Fibroblast of skin of scalp (primary cell): Measurements from ENCODE around the gene SDR9C7.
"Not testable (repeated sequence)": the region's sequence is repeated elsewhere in the genome, so short reads cannot be mapped to it uniquely, and the experiment has no call there.

ENCODE experiments used
- DNase-seq: peaks from one replicate; pipeline ENCODE4 v3.0.0-alpha.2; 2013

SDR9C7 gene

DNA sequence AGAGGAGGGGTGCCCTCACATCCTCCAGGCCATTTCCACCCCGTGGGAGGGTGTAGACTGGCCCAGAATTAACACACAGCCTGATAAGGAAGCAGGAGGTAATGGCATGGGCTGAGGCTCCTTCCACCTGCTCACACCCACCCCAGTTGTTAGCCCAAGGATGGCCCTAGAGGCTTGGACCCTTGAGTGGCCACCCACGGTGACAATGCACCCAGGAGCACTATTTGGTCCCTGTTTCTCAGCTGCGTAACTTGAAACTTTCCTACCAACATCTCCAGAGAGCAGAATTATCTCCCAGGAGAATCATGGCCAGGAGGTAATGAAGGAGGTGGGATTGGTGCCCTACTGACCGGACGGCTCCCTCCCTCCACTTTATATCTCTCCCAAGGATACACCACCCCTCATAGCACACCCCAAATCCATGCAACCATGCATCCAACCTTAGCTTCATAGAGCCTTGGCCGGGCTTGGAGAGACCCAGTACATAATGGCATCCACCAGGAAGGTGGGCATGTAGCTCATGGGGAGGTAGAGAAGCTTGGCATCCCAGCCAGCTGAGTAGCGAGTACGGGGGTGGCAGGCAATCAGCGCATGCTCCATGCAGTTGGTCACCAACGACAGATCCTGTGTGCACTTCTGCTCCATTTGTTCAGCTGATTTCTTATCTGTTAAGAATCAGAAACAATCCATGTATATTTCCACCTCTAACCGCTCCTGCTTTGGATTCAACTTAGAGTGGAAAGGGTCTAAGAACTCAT is 17.6 kb upstream of the SDR9C7 start:
- DNase-seq: no peak

DNA sequence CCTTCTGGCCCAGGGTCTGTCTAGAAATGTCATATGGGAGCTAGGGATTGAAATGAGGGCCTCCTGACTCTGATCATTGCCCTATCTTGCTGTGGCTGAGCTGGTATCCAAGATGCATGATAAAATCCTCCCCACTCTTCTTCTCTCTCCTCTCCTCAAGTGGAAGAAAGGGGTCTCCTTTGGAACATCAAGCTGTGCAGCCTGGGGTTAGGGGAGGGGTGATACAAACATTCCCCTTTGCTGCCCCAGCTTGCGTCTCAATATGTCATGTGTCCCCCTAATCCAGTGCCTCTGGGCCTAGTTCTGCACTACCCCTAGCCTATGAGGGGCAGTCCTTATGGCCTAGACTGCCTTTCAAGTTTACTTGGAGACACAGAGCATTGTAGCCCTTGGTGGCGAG is 14.7 kb upstream of the SDR9C7 start:
- no peak for DNase-seq

DNA sequence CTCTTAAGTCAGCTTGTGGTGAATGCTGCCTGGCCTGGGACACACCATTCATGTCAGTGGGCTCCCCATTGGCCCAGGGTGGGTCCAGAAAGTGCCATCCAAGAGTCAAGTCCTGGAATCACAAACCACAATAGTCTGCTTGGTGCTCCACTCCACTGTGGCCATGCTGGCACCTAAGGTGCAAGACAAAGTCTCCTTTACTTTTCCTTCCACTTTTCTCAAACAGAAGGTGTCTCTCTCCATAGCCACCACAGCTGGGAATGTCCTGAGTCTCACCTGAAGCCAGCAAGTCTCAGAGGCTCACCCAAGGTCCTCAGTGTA is 14.2 kb upstream of the SDR9C7 start:
- no peak for DNase-seq

DNA sequence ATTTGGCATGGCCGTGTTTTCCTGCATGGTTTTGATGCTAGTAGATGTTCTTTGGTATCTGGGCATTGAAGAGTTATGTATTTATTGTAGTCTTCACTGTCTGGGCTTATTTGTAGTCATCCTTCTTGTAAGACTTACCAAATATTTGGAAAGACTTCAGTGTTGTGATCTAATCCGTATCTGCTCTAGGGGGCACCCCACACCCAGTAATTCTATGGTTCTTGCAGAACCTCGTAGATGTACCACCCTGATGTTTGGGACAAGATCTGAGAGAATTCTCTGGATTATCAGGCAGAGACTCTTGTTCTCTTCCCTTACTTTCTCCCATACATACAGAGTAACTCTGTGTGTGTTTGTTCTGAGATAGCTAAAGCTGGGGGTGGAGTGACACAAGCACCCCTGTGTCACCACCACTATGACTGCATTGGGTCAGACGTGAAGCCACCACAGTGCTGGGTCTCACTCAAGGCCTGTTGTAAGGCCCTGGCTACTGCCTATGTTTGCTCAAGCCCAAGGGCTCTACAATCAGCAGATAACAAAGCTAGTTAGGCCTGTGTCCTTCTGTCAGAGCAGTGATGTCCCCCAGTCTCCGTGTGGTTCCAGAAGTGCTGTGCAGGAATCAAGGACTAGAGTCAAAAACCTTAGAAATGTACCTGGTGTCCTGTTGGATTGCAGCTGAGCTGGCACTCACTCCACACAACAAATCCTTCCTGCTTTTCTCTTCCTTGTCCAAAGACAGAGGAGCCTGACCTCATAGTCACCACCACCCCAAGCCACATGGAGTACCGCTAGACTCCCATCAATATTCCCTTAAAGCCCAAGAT is 13.6 kb upstream of the SDR9C7 start:
- no peak for DNase-seq

DNA sequence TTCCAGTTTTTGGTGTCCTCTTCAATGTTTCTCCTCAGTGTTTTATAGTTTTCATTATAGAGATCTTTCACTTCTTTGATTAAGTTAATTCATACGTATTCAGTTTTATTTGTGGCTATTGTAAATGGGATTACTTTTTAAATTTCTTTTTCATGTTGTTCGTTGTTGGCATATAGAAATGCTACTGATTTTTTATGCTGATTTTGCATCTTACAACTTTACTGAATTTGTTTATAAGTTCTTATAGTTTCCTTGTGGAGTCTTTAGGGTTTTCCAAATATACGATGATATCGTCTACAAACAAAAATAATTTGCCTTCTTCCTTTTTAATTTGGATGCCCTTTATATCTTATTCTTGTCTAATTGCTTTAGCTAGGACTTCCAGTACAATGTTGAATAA is 9.7 kb upstream of the SDR9C7 start:
- DNase-seq: no peak

DNA sequence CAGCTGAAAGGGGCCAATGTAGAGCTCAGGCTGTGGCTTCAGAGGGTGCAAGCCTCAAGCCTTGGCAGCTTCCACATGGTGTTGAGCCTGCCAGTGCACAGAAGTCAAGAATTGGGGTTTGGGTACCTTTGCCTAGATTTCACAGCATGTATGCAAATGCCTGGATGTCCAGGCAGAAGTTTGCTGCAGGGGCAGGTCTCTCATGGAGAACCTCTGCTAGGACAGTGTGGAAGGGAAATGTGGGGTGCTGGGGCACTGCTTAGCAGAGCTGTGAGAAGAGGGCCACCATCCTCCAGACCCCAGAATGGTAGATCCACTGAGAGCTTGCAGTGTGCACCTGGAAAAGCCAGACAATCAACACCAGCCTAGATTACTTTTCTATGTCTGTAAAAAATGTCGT is 9.2 kb upstream of the SDR9C7 start:
- DNase-seq: not testable (repeated sequence)

DNA sequence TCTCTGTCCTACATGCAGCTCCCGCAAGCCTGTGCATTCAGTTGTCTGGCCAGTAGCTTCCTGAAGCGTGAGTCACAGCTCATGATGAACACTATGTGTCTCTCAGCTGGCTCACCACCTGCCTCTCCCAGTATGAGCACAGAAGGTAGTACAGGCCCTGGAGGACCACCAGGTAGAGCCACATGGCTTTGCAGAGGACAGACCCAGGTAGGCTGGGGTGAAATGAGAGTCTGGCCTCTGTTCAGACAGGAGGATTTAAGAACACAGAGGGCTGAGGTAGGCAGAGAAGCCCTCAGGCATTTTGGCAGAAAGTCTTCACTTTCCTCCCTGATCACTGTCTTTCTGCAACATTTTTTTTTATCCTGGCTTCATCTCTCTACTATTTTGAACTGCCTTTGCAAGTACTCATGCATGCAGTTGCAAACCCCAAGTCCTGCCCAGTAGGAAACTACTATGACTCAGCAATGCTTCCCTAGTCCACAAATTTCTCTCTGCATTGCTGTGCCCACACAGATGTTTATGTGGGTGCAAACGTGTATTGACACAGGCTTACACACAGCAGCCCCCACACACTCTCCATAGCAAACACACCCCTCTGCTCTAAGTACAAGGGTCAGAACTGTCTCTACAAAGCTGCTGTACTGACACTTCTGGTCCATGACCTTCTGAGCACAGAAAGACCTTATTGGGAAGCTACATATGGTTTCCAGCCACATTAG is 7.2 kb upstream of the SDR9C7 start:
- DNase-seq: peak; percentile 72

DNA sequence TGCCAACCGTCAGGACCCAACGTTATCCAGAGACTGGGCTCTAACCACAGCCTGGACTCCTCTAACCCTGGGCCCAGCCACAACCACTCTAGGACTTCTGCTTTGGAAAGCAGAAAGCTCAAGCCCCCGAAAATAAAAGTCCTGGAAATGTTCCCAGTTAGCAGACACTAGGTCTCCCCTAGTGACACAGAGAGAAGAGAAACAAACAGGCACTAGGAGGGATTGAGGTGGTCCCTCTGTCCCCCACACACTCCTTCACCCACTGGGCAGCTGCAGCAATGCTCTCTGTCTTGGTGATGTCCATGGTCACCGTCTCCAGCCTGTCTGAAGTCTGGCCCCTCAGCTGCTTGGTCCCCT is 6.7 kb upstream of the SDR9C7 start:
- not testable (repeated sequence) for DNase-seq

DNA sequence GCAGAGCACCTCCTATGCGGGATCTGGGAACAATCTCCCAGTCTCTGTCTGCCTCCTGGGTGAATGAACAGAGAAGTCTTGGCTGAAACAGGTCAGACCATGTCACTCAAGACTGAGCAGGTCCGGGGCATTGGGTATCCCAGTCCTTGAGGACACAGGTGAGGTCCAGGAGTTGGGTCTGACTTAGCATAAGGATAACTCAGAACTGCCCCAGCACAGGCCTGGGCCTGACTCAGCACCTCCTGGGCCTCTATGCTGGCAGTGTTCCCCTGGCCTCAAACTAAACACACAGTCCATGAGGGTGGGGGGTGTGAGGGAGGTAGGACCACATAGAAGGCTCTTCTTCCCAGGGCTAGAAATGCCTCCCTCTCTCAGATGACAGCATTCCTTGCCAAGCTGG is 1.5 kb upstream of the SDR9C7 start:
- no peak for DNase-seq

DNA sequence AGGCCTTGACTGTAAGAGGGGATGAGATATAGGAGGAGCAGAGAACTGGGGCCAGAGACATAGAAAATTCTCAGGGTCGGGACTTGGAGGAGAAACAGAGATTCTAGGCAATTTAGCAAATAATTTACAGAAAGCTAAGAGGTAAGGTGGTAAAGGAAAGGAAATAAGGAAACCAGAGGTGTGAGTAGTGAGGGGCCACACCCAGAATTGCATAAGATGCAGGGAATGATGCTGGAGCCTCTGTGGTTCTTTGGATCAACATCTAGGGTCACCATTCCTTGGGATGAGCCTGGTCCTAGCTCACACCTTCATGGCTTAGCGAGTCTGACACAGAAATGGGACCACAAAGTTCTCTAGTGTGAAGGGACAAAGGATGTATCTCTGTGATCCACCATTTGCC is 949 bp upstream of the SDR9C7 start:
- DNase-seq: no peak

DNA sequence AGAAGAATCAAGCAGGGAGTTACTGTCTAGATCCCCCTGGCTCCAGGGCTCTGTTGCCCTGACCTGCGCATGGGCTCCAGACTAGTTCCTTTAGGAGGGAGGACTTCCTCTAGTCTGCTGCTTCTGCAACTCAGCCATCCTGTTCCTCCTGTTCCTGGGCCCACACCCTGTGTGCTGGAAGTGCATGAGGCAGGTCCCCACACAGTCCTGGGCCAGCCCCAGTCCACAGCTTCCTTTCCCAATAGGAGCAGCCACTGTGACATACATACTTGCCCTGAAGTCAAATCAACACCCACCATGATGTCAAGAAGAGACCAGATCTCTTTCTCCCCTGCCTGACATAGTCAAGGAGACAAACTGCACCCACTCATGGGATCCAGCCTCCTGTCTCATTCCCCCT is 1.3 kb downstream of the SDR9C7 start:
- no peak for DNase-seq

DNA sequence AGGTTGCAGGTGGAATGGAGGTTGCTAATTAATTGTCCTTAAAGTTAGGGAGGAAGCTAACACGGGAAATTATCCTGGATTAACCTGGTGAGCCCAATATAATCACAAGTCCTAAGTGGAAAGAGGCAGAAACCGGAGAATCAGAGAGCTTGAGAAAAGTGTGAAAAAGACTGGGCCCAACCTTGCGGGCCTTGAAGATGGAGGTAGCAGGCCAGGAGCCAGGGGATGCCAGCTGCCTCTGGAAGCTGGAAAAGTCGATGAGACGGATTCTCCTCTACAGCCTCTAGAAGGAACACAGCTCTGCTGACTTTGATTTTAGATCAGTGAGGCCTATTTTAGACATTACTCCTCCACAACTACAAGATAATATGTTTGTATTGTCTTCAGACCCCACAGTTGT is 2.1 kb downstream of the SDR9C7 start:
- no peak for DNase-seq

DNA sequence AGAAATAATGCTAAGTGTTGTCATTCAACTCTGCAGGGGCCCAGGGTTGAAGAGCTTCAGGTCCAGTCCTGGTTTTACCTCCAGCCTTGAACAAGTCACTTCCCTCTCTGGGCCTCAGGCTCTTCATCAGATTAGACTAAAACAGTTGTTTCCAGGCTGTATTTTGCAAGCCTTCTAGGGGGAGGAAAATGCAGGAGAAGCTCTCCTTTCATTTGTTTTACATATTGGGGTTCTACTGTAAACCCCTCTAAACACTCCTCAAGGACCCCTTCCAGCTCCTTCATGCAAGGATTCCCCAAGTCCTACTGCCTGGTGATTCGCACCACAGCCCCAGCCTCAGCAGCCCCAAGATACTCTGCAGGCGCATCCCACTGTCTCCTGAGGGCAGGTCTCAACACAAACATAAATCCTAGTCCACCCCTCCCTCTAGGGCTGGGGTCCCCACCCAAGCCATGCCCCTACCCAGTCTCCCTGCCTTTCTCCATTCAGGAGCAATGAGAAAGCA is 2.7 kb downstream of the SDR9C7 start:
- DNase-seq: peak; percentile 55

DNA sequence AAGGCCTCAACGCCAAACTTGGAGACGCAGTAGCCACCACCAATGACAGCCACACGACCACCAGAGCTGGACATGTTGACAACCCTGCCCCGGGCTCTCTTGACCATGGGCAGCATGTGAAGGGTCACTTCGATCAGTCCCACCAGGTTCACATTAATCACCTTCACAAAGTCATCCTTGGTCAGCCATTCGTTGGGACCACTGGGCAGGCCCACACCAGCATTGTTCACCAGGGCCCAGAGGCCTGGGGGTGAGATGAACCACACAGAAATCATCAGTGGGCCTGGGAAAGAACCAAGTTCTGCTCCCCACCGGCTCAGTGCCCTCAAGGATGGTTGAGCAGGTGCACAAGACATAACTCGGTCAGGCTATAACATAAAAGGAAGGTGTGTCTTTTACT is 4.0 kb downstream of the SDR9C7 start:
- DNase-seq: no peak

DNA sequence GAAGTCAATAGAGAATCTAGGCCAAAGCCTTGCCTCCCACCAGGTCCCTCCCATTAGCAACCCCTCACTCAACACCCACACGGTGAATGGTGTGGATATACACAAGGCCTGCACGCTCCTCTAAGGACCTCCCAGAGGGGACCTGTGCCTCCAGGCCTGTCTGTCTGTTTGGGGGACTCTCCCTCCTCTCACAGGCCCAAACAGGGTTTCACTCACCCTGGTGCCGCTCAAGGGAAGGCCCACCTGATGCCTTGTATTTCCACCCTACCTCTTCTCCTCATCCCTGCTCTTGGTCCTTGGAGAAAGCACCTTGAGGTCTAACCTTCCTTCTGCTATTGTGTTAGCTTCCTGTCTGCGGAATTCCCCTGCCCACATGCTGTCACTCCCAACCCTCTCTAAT is 4.4 kb downstream of the SDR9C7 start:
- DNase-seq: no peak

DNA sequence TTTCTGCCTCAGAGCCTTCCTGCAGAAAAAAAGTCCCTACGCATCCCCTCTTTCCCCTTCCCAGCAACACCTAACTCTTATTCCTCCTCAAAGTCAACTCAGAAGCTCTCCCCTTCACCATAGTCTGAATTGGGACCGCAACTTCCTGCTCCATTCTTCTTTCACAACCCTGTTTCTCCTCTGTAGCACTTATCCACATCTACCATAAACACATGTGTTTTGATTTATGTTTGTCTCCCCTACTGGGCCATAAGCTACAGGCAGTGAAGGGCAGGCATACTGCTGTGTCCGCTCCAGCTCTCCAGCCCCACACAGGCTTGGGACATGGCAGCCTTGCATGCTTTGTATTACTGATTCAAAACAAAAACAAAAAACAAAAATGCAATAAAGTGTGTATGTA is 5.9 kb downstream of the SDR9C7 start:
- no peak for DNase-seq

DNA sequence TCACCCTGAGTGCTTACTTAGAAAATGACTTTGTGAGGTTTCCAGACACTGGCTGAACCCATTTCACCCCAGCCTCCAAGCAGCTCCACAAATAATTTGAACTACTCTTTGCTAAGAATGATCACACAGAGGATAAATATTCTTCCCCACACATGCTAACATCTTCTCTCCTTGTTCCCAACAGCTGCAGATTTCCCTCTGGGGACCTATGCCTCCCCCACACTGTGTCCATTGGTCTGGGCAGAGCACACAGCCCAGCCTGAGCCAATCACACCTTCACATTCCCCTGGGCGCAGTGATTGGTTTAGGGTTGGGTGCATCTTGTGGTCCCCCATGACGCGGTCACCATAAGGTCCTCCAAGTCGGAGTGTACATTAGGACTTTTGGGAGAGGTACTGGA is 6.9 kb downstream of the SDR9C7 start:
- no peak for DNase-seq

DNA sequence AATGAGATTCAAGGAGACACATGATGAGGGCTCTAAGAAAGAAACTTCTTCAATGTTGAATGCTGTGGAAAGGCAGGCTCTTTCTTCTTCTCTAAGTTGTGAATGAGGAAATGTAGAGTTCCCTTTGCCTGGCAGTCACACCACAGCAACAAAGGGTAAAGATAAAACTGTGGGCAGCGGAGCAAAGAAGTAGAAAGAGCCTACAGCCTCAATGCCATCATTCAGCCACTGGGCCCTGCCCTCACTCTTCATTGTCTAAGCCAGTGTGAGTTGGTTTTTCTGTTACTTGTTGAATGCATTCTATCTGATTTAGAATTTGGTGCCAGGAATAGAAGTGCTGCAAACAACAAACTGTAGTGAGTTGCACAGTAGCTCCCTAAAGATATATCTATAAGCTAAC is 12.2 kb downstream of the SDR9C7 start:
- no peak for DNase-seq

DNA sequence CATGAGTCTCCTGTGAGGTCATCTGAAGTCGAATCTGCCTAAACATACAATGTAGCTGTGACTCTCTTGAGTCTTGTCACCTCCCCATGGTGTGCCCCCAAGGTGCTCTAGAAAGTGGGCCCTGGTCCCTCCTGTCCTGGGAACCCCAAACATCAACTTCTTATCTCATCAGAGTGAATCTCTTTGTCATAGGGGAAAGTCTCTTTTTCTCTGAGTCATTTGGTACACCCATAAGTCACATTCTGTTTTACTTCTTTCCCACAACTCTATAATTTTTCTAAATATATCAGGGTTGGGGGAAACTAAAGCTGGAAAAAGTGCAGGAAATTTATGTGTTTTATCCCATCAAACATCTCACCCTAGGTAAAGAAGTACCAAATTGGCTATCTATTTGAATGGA is 12.9 kb downstream of the SDR9C7 start:
- DNase-seq: no peak

DNA sequence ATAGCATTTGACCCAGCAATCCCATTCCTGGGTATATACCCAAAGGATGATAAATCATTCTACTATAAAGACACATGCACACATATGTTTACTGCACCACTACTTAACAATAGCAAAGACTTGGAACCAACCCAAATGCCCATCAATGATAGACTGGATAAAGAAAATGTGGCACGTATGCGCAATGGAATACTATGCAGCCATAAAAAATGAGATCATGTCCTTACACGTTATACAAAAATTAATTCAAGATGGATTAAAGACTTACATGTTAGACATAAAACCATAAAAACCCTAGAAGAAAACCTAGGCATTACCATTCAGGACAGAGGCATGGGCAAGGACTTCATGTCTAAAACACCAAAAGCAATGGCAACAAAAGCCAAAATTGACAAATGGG is 16.1 kb downstream of the SDR9C7 start:
- DNase-seq: not testable (repeated sequence)

DNA sequence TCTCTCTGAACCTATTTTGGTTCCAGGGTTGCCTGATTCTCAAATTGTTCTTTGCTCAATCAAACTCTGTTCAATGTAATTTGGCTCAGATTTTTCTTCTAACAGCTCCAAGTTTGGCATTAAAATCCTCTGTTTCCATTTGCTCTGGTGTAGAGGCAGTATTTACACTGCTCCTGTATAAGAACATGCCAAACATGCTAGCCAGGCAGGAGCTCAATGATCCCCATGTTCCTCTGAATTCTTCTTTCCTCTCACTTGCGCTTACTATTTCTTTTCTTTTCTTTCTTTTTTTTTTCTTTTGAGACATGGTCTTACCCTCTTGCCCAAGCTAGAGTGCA is 17.2 kb downstream of the SDR9C7 start:
- no peak for DNase-seq

DNA sequence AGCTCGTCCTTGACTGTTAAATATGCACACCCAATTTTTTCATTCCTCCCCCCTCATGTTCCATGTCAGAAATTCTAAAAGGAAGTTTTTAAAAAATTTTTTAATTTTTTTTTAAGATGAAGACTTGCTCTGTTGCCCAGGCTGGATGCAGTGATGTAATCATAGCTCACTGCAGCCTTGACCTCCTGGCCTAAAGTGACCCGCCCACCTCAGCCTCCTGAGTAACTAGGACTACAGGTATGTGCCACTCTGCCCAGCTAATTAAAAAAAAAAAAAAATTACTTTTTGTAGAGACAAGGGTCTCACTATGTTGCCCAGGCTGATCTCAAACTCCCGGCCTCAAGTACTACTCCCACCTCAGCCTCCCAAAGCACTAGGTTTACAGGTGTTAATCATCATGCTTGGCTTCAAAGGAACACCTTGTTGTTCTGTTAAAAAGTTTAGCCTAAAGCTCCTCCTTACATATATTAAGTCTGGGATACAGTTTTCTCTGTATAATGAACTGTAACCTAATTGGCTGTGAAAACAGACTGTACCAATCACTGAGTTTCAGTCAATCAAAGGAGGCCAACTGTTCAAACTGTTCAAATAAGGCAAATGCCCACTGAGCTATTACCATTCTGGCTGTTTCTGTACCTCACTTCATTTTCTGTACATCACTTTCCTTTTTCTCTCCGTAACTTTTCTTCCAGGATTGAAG is 17.8 kb downstream of the SDR9C7 start:
- no peak for DNase-seq

DNA sequence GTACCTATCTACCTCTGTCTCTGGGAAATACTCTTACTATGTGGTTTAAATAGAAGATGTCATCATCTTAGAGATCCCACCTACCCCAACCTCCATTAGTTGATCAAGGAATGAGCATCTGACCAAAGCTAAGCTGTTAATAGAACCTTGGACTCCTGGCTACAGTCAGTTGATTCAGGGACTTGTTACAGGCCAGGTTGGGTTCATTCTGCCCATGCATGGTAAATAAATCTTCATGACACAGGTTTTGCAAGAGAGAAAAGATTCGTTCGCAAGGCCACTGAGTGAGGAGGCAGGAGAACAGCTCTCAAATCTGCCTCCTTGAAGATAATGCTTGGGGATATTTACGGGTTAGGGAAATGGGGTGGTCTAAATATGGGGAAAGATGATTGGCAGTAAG is 19.5 kb downstream of the SDR9C7 start:
- no peak for DNase-seq
